Retina (tissue), 1 donor: Measurements from ENCODE around the gene CDC73.

Experiments
- DNase-seq: peaks from one replicate; pipeline ENCODE4 v3.0.0-alpha.2; 2016

CDC73 gene

DNA sequence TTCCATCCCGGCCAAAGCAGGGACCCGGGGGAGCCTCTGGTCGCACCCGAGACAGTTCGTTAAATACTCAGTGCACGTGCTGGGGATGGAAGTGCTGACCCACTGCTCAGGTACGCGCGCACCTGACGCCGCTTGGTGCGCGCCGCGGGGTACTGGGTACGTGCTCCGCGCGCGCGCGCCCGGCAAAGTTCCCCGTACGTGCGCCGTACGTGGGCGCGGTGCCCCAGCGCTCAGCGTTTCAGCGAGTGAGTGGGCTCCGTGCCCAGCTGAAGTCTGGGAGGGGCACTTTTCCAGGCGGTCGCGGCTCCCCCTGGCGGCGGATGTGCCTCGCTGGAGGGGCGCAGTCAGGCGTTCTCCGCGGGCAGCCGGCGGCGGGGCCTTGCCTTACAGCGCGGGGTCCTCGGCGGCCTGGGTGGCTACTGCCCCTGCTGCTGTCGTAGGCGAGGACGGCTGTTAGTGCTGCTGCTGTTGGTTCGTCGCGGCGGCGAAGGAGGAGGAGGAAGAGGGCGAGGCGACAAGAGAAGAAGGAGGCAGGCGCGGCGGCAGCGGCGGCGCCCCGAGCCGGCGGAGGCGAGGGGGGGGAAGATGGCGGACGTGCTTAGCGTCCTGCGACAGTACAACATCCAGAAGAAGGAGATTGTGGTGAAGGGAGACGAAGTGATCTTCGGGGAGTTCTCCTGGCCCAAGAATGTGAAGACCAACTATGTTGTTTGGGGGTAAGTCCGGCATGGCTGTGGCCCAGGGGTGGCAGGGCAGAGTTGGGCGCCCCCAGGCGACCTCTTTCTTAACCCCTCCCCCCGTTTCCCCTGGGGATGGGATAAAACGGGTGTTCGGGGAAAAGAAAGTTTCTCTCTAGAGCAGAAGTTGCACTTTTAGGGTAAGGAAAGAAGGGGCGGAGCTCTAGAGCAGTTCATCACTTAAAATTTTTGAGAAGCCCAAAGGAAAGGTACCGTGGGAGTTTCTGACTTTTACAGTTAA, at the start of gene CDC73:
Gene CDC73, plus strand, starts transcription at position 416 of the 978 bp plus-strand sequence. Its CDS starts 170 bp downstream, at position 586.
- DNase-seq = peak; percentile 100

DNA sequence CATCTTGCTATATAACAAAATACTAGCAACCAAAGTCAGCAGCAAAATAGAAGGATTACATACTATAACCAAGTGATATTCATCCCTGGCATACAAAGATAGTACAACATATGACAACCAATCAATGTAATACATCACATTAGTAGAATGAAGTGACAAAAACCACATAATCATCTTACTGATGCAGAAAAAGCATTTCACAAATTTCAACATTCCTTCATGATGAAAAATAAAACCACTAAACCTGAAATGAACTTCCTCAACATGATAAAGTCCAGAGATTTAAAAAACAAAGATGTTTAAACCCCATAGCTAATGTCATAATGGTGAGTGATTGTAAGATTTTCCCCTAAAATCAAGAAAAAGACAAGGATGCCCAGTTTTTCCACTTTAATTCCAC, 43.8 kb upstream of the CDC73 start:
- no peak for DNase-seq

DNA sequence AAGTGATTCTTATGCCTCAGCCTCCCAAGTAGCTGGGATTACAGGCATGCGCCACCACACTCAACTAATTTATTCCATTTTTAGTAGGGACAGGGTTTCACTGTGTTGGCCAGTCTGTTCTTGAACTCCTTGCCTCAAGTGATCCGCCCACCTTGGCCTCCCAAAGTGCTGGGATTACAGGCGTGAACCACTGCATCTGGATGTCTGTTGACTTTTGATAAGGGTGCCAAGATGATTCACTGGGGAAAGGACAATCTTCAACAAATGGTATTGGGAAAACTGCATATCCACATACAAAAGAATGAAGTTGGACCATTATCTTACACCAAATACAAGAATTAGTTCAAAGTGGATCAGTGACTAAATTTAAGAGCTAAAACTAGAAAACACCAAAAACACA, 42.6 kb upstream of the CDC73 start:
- DNase-seq = no peak

GRCh38 chr1:193083365-193084088, 38.3 kb upstream of the CDC73 start:
- DNase-seq = no peak

DNA sequence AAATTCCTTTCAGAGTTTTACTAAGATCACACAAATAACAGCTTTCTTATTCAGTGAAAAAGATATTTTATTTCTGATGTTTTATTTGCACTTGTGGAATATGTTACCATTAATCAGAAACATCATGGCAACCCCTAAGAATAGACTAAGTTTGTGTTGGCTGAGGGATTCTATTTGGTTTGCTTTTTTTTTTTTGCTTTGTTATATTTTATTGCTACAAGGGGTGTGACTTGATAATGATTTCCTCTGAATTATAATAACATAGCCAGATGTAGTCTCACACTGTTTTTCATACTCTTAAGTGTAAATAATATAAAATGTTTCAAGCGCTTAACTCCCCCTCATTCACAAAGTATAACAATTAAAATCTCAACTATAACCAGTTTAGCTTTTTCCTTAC, 36.6 kb upstream of the CDC73 start:
- DNase-seq = no peak

GRCh38 chr1:193086342-193086741, 35.5 kb upstream of the CDC73 start:
- DNase-seq = no peak

GRCh38 chr1:193087893-193088292, 33.9 kb upstream of the CDC73 start:
- no peak for DNase-seq

- DNase-seq = no peak
These were observed 31.0 kb upstream of the CDC73 start for GRCh38 chr1:193090865-193091264.

GRCh38 chr1:193094112-193094511, 27.7 kb upstream of the CDC73 start:
- no peak for DNase-seq

DNA sequence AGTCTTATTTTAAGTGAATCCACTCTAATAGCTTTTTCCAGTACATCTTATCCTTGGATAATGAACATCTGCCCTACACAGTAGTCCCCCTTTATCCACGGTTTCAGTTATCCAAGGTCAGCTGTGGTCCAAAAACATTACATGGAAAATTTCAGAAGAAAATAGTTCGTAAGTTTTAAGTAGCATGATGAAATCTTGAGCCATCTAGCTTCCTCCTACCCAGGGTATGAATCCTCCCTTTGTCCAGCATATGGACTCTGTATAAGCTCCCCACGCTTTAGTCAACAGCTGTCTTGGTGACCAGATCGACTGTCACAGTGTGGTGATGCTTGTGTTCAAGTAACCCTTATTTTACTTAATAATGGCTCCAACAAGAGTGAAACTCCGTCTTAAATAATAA, 19.2 kb upstream of the CDC73 start:
- DNase-seq = no peak

DNA sequence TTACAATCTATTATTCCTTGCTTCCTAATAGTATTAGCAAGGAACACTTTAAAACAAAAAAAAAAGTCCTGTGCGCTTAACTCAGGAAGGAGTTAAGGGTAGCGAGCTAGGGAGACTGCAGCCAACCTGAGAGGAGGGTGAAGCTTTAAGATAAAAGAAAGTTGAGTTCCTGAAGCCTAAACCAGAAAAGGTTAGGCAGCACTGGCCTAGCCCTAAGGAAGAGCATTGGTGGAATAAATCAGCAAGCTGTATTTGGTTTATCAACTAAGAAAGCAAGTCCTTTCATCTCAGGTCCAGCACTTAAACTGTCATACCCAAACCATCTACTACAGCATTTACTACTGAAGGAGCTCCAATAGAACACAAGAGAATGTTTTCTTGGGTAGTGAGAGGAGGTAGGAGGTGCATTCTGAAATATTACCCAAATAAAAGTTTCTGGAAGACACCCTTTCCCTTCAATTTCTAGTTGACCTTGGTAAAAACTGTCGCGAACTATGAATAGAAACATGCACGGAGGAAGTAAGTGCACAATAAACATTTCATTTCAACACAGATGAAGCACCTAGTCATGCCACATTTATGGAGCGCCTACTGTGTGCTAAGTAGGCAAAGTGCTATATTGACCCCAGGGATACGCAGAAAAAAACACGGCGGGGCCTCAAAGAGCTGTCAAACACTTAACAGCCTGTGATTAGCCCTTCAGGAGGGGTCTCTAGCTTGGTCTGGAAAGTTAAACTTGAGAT, 17.9 kb upstream of the CDC73 start:
- DNase-seq = peak; percentile 5

DNA sequence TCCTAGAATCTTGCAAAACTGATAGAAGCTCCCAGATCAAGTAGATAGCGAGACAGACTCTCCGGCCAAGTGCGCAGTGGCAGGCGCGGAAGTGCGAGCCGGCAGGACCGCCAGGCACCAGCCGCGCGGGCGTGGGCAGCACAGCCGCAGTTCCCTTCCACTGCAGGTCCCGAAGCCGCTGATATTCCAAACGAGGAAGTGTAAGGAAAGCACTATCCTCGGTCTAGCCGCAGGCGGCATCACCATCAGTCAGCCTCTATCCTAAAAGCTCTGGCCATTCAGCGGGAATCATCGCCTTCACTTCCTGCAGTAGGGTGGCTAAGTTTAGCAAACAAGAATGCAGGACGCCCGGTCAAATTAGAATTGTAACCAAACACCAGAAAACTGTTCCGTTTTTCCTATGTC, 17.3 kb upstream of the CDC73 start:
- no peak for DNase-seq

DNA sequence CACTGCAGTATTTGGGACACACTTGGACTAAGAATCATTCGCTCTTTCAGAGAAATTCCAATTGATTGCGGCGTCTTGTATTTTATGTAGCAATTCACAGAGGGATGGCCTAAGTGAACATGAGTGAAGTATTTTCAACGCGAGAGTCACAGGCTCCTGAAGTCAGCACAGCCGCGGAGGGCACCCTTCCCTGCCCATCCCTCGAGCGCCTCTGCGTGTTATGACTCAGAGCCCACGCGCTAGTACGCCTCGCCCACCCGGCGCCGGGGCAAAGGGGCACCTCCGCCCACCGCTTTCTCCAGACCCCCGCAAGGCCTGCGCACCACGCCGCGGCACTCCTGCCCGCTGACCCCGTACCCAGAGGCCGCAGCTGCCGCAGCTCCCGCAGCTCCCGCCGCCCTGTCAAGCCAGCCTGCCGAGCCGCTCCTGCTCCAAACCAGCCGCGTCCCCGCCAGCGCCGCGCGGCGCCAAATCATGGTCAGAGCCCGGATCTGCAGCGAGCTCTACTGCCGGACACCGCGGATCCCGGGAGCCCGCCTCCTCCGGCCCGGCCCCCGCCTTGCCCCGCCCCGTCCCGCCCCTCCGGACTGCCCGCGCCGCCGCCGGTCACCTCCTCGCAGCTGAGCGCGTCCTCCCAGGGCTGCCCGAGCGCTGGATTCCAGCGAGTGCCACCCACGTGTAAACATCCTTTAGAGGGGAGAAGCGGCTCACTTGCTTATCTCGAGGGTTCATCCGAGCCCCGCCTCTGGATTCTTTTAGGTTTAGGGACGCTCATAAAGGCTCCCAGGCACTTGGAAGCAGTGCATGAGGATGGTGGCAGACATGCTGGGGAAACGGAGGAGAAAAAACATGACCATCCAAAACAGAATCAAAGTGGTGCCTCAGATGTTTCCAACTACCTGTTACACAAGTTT, 16.7 kb upstream of the CDC73 start, which contains the start of gene GLRX2:
Gene GLRX2, minus strand, starts transcription at position 508 of the 914 bp plus-strand sequence. Its CDS starts 32 bp downstream, at position 476.
- peak; percentile 91 for DNase-seq

- DNase-seq = no peak
These were observed 16.0 kb upstream of the CDC73 start for GRCh38 chr1:193105821-193106177.

DNA sequence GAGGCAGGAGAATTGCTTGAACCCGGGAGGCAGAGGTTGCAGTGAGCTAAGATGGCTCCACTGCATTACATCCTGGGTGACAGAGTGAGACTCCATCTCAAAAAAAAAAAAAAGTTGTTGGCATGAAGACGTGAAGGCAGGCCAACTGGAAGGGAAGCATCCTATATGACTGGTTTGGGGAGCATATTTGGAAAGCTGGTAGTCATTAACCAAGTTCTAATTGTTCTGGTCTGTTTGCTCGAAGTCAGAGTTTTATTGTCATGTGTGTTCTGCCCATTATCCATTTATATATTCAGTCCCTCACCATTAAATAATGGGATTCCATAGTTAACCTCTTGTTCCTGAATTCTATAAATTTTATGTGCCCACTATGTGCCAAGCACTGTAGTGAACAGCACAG, 13.4 kb upstream of the CDC73 start:
- DNase-seq = no peak

DNA sequence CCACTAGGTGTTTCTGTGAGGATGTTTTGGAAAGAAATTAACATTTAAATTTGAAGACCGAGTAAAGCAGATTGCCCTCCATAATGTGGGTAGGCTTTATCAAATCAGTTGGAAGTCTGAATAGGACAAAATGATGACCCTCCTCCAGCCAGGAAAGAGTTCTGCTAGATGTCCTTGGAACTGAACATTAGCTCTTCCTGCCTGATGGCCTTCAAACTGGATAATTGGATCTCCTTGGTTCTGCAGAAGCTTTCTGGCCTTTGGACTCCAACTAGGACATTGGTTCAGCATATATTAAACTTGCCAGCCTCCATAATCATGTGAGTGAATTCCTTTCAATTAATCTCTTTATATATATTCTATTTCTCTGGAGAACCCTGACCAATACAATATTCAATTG, 12.2 kb upstream of the CDC73 start:
- DNase-seq = no peak

GRCh38 chr1:193110246-193110645, 11.6 kb upstream of the CDC73 start:
- no peak for DNase-seq

GRCh38 chr1:193110864-193111263, 11.0 kb upstream of the CDC73 start:
- DNase-seq = no peak

DNA sequence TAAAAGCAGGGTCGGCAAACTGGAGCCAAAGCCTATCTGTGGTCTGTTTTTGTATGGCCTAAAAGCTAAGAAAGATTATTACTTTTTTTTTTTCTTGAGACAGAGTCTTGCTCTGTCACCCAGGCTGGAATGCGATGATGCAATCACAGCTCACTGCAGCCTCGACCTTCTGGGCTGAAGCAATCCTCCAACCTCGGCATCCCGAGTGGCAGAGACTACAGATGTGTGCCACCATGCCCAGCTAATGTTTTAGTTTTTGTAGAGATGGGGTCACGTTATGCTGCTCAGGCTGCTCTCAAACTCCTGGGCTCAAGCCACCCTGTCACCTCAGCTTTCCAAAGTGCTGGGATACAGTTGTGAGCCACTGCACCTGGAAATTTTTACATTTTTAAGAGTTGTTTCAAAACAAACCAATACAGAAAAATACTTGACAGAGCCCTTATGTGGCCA, 10.2 kb upstream of the CDC73 start:
- DNase-seq = no peak

DNA sequence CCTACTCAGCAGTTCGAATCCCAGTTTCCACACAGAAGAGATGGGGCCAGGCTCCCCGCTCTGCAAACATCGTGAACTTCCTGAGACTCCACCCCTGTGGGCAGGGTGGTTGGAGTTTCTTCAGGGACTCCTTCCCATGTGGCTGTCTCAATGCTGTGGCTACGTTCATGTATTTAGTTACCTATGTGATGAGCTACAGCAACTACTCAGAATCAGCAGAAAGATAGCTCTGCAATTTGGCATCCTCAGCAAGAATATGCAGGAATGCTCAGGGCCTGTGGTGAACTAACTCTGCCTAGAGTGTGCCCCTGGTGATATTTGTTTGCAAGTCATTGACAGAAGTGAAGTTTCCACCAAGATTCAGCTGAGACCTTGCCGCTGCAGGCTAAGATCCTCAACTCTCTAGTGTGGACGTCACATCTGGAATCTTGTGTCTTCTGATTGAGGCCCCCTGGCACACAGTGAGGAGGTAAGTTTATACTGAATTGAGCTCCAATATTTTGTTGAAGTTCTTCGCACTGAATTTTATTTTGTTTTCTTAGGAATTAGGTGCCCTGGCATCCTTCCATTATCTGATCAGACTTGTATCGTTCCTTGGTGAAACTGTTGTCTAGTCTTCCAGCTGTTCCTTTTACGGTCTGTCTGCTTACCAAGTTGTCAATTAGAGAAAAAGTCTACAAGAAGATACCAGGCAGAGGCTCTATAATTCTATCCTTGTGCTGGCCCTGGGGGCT, 8.4 kb upstream of the CDC73 start:
- no peak for DNase-seq

GRCh38 chr1:193113992-193114332, 7.9 kb upstream of the CDC73 start:
- no peak for DNase-seq
